HL-60 (cell line): Measurements from ENCODE around the gene DENND4C.

ENCODE experiments used
- DNase-seq, 2 experiments: peaks; one replicate each; pipeline ENCODE4 v3.0.0-alpha.2; 2010 to 2020; ENCODE audit warnings: low read depth in 1 of 2, low spot score in 1 of 2
- H3K27ac ChIP-seq: fragments of 250-450 bp; sonication (Bioruptor Pico); replicated peaks from 2 replicates; pipeline ENCODE4 v1.5.1; 2020; ENCODE audit warnings: mild to moderate bottlenecking, moderate library complexity
- H3K27me3 ChIP-seq: fragments of 250-450 bp; sonication (Bioruptor Pico); 2 replicates; pipeline ENCODE4 v1.5.1; 2021; ENCODE audit warnings: mild to moderate bottlenecking, moderate library complexity; ENCODE audit not compliant: insufficient read depth, poor library complexity, severe bottlenecking
- H3K4me3 ChIP-seq: replicated peaks from 2 replicates; pipeline ENCODE4 v1.5.1; 2011; ENCODE audit warnings: mild to moderate bottlenecking, control low read depth, low read length; ENCODE audit not compliant: insufficient read depth
- CTCF ChIP-seq: IDR thresholded peaks from one replicate; pipeline ENCODE4 v1.5.1; 2011; ENCODE audit warnings: low read length, control low read depth, inconsistent platforms; ENCODE audit not compliant: insufficient read depth
- GABPA ChIP-seq: IDR thresholded peaks from 2 replicates; pipeline ENCODE4 v1.6.1; 2012; ENCODE audit warnings: low read depth
- POLR2AphosphoS5 ChIP-seq: IDR thresholded peaks from 2 replicates; pipeline ENCODE4 v1.6.1; 2012; ENCODE audit warnings: low read depth
- REST ChIP-seq: IDR thresholded peaks from 2 replicates; pipeline ENCODE4 v1.6.1; 2012; ENCODE audit warnings: low read depth; ENCODE audit not compliant: insufficient replicate concordance
- SPI1 ChIP-seq: IDR thresholded peaks from 2 replicates; pipeline ENCODE4 v1.6.1; 2012; ENCODE audit warnings: low read depth, mild to moderate bottlenecking, borderline replicate concordance

Gene DENND4C

GRCh38 chr9:19198406-19198805, 32.1 kb upstream of the DENND4C start:
- H3K27ac ChIP-seq: no peak overlapping the region
- TF ChIP-seq REST (no peak), CTCF (no peak), POLR2AphosphoS5 (no peak), SPI1 (no peak), GABPA (no peak)

GRCh38 chr9:19199012-19199411, 31.5 kb upstream of the DENND4C start:
- Histone ChIP-seq H3K27me3 (no peaks in the 10 kb centered on the region), H3K4me3 (no peak overlapping the region), H3K27ac (no peak overlapping the region)
- TF ChIP-seq SPI1 (no peak), POLR2AphosphoS5 (no peak), GABPA (no peak), REST (no peak), CTCF (no peak)
- DNase-seq: no peak

More at GRCh38 chr9:19198406-19198805, 32.1 kb upstream of the DENND4C start:
- Histone ChIP-seq H3K27me3 (no peaks in the 10 kb centered on the region), H3K4me3 (no peak overlapping the region)
- DNase-seq: no peak

DNA sequence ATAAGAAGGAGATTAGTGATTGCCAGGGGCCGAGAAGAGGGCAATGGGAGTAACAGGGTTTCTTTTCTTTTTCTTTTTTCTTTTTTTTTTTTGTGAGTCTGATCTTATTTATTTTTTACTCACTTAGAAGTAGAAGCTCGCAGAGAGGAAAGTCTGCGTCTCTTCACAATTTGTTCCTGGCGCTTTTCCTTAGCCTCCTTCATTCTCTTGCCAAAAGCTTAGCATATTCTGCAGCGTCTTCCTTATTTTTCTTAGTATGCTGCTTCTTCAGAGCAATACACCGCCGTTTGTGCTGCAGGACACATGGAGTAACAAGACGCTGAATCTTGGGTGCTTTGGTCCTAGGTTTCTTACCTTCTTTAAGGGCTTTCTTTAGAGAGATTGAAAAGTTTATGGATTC, 30.3 kb upstream of the DENND4C start:
- no peak overlapping the region for H3K4me3 ChIP-seq
- DNase-seq: no peak
- no peaks in the 10 kb centered on the region for H3K27me3 ChIP-seq
- TF ChIP-seq REST (no peak), CTCF (no peak), SPI1 (no peak), POLR2AphosphoS5 (no peak), GABPA (no peak)
- H3K27ac ChIP-seq: no peak overlapping the region
